DMS 273 (cell line): ENCODE measurements around the gene DPP7.

Source experiments
- DNase-seq: peaks from one replicate; lab custom pipeline; 2025; ENCODE audit not compliant: unreplicated experiment; lab: John Stamatoyannopoulos, UW

The DPP7 gene

GRCh38 chr9:137112564-137113384 is 1.8 kb downstream of the DPP7 start:
- no peak for DNase-seq

GRCh38 chr9:137111788-137112563 is 2.6 kb downstream of the DPP7 start:
- DNase-seq: no peak

GRCh38 chr9:137110911-137111787 is 3.4 kb downstream of the DPP7 start:
- DNase-seq: no peak

GRCh38 chr9:137110147-137110910 is 4.2 kb downstream of the DPP7 start:
- no peak for DNase-seq

- DNase-seq: no peak
Measured at GRCh38 chr9:137109250-137110146, 5.0 kb downstream of the DPP7 start.

- DNase-seq: no peak
Measured at GRCh38 chr9:137108608-137109249, 5.8 kb downstream of the DPP7 start.

GRCh38 chr9:137107982-137108381 is 6.6 kb downstream of the DPP7 start:
- DNase-seq: no peak

GRCh38 chr9:137107312-137107921 is 7.1 kb downstream of the DPP7 start:
- no peak for DNase-seq

GRCh38 chr9:137106662-137107250 is 7.8 kb downstream of the DPP7 start:
- DNase-seq: no peak

GRCh38 chr9:137105814-137106661 is 8.5 kb downstream of the DPP7 start:
- no peak for DNase-seq

GRCh38 chr9:137103206-137103999 is 11.1 kb downstream of the DPP7 start:
- DNase-seq: no peak

GRCh38 chr9:137099231-137099630 is 15.3 kb downstream of the DPP7 start:
- no peak for DNase-seq

GRCh38 chr9:137097761-137098462 is 16.6 kb downstream of the DPP7 start:
- DNase-seq: no peak

GRCh38 chr9:137096785-137097546 is 17.6 kb downstream of the DPP7 start:
- DNase-seq: no peak
